Central memory CD4-positive, alpha-beta T cell (primary cell): Measurements from ENCODE around the gene FSD1.

Experiments
- DNase-seq: peaks from one replicate; pipeline ENCODE4 v3.0.0; 2022

The FSD1 gene

DNA sequence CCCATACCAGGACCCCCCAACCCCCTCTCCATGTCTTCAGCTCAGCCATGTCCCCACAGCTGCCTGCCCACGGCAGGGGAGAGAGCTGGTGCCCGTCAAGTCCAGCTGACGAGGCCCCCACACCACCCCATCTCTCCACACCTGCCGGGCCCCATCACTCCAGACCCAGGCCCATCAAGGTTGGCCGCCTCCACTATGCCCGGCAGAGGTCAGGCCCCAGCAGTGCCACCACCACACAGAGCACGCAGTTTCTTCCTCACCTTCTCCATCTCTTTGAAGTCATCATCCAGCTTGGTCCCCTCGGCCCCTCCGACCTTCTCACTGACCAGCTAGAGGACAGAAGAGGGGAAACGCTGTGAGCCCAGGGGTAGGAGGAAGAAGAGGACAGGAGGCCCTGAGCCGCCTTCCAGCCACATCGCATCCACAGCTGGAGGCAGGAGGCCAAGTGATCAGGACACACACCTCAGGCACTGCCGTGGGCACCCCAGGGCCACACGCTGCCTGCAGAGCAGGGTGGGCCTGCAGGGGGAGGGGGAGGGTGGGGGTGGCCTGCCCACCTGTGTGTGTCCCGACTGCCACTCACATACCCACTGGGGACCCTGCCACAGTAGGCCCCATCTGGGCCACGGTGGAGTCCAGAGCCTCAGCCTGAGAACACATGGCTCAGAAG is 62.4 kb downstream of the FSD1 start:
- no peak for DNase-seq

DNA sequence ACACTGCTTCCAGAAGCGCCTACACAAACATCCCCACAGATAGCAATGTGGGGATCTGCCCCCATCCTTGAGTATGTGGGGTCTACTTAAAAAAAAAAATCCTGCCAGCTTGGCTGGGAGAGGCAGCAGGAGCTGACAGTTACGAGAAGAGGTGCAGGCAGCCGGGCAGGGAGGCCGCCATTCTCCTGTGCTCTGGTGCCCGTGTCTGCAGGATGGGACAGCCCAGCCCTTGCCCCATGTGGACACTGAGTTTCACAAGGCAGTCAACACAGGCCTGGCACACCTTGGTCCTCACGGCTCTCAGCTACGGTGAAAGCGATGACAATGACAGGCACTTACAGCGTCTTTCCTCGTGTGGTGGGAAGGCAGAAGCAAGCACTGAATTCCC is 62.9 kb downstream of the FSD1 start:
- no peak for DNase-seq

DNA sequence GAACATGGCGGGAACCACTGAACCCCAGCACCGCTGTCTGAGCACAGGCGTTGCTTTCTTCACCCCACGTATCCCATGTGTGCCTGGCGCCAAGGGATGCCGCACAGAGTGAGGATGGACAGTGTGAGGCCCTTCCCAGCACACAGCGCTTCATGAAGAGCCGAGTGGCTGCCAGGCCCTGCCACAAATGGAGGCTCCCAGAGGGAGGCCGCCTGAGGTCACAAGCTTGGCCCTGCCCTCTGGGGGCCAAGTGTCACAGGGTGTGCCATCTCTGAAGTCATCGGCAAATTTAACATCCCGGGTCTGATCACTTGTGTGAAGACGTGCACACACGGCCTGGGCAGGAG is 63.4 kb downstream of the FSD1 start:
- DNase-seq = no peak

DNA sequence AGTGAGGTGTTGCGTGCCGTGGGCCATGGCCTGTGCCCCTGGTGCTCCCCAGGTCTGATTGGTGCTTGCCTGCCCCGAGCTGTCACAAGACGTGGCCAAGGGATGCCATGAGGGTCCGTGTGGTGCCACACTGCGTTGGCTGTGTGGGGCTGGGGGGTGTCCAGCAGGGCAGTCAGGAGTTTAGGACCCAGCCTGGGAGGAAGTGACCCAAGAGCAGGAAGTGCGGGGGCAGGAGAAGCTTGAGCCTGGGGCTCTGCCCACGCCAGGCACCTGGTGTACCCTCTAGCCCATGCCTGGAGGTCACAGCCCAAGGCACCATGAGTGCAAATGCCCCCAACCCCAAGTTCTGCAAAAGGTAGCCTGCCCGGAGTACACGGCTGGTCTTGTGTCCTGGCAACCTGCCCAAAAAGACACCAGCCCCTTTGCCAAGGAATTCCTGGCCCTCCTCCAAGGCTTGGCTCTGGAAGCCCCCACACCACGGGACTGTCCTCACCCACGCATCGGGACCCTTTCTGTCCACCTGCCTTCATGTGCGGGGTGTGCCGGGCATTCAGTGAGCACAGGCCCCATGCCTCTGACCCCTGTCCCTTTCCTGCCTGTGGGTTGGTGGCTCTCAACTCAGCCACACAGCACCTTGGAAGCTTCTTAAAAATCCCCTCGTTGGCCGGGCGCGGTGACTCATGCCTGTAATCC is 63.9 kb downstream of the FSD1 start:
- no peak for DNase-seq

DNA sequence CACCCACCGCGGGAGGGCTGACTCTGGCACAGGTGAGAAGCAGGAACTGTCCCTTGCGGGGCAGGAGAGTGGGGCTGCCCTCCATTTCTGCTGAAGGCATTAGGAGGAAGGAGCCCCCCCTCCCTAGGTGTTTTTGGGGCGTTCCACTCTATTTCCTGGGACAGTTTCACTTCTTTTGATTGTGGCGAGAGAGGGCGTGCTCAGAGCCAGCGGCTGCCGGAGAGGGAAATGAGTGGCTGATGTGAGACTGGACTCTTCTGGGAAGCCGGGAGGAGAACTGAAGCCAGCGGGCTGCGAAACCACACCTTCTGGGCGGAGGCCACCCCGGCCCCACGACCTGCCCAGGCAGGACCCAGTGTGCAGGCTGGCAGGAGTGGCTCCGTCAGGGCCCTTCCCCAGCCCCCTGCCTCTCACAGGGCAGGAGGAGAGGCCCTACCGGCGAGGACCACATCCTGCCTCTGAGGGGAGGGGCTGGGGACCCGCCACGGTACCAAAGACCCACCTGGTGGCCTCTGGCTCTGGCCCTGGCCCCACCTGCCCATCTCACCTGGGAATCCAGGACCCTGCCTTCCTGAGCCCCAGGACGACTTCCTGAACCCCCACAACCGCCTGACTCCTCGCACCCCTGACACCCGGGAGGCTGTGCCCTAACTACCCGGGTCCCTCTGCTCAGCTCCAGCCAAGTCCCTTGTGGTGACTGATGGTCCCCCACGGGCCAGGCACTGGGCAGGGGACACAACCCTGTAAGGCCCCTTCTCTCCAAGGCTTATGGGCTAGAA is 64.9 kb downstream of the FSD1 start:
- peak; percentile 82 for DNase-seq

DNA sequence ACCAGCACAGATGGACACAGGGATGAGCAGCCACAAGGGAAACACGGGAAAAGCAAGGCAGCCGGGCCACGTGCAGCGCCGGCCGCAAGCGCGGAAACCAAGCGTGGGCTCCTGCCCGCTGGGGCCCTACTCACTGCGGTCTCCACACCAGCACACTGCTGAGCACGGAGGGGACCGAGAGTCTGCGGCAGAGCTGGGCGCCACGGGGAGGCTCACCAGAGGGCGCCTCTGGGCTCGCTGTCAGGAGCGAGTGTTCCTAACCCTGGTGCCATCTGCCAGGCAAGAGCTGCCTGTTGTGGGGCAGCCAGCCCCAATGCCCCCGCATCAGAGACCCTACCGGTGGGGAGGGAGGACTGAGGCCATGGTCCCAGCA is 65.5 kb downstream of the FSD1 start:
- peak; percentile 69 for DNase-seq

DNA sequence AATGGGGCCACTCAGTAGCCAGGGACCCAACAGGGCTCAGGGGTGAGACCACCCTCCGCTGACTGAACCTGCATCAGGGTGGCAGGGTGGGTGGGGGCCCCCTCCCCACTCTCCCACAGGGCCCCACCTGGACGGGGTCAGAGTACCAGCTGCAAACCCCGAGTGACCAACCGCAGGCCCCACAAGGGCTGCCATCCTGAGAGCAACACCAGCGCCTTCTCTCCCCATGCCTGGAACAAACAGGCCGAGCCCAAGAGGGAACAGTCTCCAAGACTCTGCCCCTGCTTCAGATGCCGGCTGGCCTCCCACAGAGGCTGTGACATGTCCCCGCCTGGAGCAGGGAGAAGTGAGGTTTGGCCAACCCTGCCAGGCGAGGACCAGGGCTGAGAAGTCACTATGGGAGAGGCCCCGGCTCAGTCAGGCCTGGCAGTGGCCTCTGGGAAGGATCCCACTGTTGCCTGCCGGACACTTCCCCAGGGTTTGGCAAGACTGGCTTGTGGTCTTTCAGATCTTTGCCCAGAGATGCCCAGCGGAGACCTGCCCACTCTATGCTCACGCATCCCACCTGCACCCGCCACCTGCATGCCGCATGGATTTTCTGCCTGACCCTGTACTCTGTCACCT is 66.1 kb downstream of the FSD1 start:
- DNase-seq = no peak

DNA sequence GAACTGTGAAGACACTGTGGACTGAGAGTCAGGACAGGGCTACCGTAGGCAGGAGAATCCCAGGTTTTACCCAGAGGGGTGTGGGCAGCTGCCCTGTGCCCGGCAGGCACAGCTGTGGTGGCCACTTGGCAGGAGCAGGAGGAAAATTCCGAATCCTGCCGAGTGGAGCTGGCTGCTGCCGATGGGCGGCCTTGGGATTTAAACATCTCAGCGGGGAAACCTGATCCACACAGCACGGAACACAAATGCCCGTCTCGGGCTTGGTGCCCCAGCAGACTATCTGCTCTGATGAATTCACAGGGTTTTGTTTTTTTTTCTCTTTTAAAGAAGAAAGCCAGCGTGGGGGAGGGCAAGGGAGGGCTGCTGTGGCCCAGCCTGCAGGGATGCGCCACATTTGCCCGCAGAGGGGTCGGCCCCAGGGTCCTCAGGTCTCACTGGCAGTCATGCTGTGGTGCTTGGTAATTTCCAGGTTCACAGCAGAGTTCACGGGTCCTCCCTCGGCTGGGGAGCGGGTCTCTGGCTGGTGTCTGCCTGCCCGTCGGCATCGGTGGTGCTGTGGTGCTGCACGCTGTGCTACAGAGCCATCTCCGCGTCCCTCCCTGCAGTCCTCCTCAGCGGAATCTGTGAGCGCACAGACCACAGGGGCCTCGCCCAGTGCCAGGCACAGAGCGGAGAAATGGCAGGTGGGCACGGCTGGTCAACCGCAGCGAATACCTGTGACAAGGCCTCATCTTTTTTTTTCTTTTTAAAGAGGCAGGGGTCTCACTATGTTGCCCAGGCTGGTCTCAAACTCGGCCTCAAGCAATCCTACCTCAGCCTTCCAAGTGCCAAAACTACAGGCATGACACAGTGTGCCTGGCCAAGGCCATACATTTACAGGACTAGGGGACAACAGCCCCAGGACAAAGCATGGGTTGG is 67.1 kb downstream of the FSD1 start:
- no peak for DNase-seq

DNA sequence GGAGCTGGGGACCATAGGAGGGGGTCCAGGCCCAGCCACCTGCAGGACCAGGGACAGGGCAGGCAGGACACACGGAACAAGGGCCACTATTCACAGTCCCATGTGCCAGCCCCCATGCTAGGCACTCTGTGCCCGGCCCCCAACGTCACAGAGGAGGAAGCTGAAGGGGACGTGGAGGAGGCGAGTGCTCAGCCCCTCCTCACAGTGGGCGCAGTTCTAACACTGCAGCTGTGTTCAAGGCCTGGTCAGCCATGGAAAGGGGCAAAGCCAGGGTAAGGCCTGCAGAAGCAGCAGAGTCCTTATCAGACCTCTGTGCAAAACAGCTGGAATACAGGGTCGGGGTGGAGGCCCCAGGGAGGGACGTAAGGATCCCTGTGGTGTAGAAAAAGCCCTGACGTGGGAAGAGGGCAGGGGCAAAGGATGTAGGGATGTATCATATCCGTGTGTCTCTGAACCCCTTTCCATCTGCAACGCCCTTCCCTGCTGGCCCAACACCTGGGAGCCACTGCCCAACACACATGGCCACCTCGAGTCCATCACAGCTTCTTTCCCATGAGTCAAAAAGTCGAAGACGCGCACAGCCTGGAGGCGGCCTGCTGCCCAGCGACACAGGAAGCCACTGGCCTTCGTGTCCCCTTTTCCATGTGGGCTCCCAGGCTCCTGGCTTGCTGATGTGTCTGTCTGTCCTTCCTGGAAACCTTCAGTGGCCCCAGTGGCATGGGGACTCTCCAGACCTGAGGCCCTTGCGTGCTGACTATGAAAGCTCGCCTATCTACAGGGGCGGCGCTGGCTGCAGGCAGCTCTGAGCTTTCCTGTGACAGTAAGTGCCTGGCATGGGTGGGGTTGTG is 68.0 kb downstream of the FSD1 start:
- no peak for DNase-seq

DNA sequence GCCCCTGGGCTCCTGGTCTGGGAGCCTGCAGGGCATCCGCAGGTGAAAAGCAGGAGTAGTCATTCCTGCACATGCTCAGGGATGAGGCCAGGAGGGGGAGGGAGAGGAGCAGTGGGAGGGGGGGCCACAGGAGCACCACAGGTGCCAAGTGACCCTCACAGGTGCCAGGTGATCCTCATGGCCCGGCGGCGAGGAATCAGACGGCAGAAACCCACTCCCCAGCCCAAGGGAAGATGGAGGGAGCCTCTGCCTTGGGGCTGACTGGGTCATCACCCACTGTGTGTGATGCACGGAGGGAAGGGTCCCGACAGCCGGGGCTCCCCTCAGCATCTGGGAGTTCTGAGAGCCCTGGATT is 68.6 kb downstream of the FSD1 start:
- no peak for DNase-seq
